Neural progenitor cell (in vitro differentiated cells): ENCODE results near the gene NDUFA8.

Experiments used
- EZH2 ChIP-seq: fragments of 200-600 bp; sonication (generic); IDR thresholded peaks from 2 replicates; pipeline ENCODE4 v1.6.1; 2017; ENCODE audit warnings: antibody characterized with exemption, mild to moderate bottlenecking, moderate library complexity
- EZH2phosphoT487 ChIP-seq: fragments of 200-600 bp; sonication (generic); IDR thresholded peaks from 2 replicates; pipeline ENCODE4 v1.6.1; 2017; ENCODE audit warnings: antibody characterized with exemption
- TF ChIP-seq, protein P1 (sequence below): fragments of 200-600 bp; sonication (generic); IDR thresholded peaks from 2 replicates; pipeline ENCODE4 v1.5.1; 2017; ENCODE audit warnings: antibody characterized with exemption, mild to moderate bottlenecking

DNA sequence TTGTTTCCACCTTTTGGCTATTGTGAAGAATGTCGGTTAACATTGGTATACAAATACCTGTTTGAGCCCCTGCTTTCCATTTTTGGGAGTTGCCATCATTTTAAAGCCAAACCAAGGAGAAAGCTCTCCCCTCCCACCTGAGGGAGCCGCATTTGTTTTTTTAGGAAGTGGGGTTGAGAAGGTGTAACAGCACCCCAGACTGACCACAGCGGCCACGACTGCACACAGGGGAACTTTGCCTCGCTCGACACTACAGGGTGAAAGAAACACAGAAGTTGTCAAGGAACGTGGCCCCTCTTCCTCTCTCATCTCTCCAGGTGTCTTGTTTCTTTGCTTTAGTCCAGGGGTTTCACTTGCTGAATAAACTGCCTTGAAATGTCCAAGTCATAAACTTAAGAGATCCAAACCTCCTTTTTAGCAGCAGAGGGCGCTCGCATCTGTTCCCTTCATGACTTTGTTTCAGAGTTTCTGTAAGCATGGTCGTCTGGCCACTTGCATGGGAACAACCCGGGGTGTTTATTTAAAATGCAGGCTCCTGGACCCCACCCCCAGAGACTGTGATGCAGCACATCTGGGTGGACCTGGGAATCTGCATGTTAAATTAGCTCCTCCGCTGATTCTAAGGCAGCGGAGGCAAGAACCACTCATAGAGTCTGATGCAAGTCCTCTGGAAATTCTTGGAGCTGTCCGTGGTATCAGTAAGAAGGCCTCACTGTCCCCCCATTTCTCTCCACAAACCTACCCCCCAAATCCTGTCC is 64.4 kb downstream of the NDUFA8 start:
- TF ChIP-seq, protein P1, sequence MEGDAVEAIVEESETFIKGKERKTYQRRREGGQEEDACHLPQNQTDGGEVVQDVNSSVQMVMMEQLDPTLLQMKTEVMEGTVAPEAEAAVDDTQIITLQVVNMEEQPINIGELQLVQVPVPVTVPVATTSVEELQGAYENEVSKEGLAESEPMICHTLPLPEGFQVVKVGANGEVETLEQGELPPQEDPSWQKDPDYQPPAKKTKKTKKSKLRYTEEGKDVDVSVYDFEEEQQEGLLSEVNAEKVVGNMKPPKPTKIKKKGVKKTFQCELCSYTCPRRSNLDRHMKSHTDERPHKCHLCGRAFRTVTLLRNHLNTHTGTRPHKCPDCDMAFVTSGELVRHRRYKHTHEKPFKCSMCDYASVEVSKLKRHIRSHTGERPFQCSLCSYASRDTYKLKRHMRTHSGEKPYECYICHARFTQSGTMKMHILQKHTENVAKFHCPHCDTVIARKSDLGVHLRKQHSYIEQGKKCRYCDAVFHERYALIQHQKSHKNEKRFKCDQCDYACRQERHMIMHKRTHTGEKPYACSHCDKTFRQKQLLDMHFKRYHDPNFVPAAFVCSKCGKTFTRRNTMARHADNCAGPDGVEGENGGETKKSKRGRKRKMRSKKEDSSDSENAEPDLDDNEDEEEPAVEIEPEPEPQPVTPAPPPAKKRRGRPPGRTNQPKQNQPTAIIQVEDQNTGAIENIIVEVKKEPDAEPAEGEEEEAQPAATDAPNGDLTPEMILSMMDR = peak; percentile 81
- TF ChIP-seq EZH2 (no peak), EZH2phosphoT487 (no peak)
